ENCODE data around the gene DARS2.
"Not testable (repeated sequence)": the region's sequence is repeated elsewhere in the genome, so short reads cannot be mapped to it uniquely, and the experiment has no call there.

The DARS2 gene

DNA sequence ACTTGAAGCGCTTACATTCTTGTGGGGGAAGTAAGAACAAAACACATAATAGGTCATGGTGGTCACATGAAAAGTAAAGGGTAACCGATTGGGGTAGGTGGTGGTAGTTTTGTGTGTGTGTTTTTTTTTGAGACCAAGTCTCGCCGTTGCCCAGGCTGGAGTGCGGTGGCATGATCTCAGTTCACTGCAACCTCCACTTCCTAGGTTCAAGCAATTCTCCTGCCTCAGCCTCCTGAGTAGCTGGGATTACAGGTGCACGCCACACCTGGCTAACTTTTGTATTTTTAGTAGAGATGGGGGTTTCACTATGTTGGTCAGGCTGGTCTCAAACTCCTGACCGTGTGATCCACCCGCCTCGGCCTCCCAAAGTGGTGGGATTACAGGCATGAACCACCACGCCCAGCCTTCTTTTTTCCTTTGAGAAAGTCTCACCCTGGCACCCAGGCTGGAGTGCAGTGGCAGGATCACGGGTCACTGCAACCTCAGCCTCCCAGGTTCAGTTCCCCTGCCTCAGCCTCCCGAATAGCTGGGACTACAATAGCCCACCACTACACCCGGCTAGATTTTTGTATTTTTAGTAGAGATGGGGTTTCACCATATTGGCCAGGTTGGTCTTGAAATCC lies 37.8 kb downstream of the DARS2 start:
- DNase-seq: not testable (repeated sequence)

DNA sequence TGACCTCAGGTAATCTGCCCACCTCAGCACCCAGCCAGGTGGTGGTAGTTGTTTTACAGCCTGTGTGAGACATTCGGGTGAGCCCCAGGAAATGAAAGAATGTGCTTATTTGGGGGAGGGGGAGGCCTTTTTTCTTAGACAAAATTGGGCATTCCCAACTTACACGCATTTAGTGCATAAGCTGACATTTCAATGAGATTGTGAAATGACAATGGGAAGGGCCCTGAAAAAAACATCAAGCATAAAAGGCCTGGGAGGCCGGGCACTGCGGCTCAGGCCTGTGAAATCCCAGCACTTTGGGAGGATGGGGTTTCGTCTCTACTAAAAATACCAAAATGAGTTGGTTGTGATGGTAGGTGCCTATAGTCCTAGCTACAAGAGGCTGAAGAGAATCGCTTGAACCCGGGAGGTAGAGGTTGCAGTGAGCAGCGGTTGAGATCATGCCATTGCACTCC lies 38.3 kb downstream of the DARS2 start:
- DNase-seq: no peak

- DNase-seq: no peak
Observed at GRCh38 chr1:173863224-173864161, 39.0 kb downstream of the DARS2 start.

GRCh38 chr1:173864179-173864867 lies 39.9 kb downstream of the DARS2 start:
- no peak for DNase-seq

DNA sequence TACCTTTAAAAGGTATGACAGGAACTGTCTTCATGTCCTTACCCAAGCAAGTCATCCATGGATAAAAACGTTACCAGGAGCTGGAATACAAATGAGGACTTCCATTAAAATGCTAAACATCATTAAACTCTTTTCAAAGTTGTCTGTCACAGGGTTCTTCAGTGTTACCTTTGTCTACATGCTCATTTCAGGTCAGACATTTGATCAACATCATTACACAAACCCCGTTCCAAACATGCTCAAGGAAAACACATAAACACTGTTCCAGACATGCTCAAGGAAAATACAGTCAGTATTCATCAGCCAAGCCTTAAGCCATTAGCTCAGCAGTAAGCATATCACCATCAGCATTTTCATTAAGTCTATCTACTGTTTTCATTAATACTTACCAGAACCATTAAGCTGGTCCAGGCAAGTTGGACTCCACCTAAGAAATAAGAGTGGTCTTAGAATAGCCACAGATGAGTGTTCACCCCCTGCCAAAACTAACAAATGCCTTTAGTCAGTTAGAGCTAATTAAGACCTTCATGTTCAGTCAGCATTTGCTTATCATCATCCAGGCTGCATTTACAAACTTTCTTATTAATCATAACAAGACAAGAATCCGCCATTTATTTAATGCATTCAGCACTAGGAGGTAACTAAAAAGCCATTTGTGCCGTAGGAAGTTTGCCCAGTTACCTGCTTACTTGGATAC lies 41.1 kb downstream of the DARS2 start:
- no peak for DNase-seq

- DNase-seq: no peak
Observed at GRCh38 chr1:173866413-173867115, 42.1 kb downstream of the DARS2 start.

DNA sequence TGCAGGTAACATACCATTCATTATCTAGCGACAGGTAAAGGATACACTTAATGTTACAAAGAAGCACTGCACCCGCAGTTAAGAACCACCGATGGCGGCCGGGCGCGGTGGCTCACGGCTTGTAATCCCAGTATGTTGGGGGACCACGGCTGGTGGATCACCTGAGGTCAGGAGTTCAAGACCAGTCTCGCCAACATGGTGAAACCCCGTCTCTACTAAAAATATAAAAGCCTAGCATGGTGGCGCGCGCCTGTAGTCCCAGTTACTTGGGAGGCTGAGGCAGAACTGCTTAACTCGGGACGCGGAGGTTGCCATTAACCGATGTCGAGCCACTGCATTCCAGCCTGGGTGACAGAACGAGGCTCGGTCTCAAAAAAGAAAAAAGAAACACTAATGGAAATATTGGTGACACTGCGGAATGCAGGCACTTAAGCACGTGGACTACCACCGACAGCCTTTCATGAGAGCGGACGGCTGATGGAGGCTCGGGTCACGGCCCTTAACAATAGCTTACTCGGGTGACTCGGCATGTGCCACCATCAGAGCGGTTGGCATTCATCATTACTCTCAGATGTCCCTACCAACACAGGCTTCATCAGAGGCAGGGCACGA lies 42.8 kb downstream of the DARS2 start:
- DNase-seq: no peak

- peak; percentile 91 to 99 for DNase-seq
Observed at GRCh38 chr1:173867753-173868265, 43.3 kb downstream of the DARS2 start, which contains the start of gene GAS5. GAS5 (minus strand) TSS chr1:173867989.

GRCh38 chr1:173868266-173869020 lies 44.0 kb downstream of the DARS2 start, which contains the start of gene ZBTB37:
ZBTB37 (plus strand) TSS chr1:173868380; CDS start chr1:173870226, 1,846 bp downstream.
- peak; percentile 56 to 89 for DNase-seq

DNA sequence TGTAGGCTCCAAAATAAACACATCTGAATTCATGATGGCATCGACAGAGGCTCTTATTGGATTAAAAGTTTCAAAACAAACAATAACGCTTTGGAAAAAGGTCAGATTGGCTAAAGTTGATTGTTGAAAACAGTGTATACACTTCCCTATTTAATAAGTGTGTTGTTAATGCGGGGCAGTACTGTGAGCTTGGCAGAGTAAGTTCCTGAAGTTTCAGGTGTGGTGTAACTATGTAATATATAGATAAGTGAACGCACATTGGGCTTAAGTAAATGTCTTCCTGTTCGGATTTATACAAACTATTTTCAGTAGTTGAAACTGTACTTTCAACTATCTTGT lies 44.5 kb downstream of the DARS2 start:
- no peak for DNase-seq

DNA sequence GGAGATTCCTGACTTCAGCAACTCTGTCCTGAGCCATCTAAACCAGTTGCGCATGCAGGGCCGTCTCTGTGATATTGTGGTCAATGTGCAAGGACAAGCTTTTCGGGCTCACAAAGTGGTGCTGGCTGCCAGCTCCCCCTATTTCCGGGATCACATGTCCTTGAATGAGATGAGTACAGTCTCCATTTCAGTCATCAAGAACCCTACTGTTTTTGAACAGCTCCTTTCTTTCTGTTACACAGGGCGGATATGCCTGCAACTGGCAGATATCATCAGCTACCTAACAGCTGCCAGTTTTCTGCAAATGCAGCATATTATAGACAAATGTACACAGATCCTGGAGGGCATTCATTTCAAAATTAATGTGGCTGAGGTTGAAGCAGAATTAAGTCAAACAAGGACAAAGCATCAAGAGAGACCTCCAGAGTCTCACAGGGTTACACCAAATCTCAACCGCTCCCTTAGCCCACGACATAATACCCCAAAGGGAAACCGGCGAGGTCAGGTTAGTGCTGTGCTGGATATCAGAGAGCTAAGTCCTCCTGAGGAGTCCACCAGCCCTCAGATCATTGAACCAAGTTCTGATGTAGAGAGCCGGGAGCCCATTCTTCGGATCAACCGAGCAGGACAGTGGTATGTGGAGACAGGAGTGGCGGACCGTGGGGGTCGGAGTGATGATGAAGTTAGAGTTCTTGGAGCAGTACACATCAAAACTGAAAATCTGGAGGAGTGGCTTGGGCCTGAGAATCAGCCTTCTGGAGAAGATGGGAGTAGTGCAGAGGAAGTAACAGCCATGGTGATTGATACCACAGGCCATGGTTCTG lies 46.0 kb downstream of the DARS2 start:
- peak in 1 of 2 donors; percentile 46 for DNase-seq

- DNase-seq: no peak
Observed at GRCh38 chr1:173871091-173871490, 46.6 kb downstream of the DARS2 start.

- no peak for DNase-seq
Observed at GRCh38 chr1:173871500-173871899, 47.0 kb downstream of the DARS2 start.

DNA sequence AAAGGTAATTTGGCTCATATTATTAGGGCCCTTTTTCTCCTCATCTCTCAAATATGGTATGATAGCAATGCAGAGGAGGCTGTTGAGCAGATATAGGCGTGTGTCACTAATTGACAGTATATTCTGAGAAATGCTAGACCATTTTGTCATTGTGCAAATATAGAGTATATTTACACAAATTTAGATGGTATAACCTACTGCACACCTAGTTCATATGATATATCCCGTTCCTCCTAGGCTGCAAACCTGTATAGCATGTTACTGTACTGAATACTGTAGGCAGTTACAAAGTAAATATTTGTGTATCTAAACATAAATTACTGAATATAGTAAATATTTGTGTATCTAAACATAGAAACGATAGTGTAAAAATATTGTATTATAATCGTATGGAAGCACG lies 52.3 kb downstream of the DARS2 start:
- no peak for DNase-seq

DNA sequence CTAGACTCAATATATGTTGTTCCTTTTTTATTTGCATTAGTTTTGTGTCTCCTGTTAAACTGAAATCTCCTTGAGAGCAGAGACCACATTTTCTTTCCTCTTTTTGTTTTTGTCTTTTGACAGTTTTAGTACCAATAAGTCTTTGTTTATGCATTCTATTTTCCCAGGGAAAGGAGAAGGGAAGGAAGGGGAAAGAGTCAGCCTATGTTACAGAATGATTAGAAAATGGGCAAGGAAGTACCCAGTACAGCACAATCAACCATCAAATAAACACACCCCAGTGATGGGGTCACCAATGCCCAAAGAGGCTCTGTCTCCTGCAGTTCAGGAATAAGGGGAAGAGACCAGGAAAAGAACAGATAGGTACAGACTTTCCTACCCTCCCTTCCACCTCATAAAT lies 53.8 kb downstream of the DARS2 start:
- no peak for DNase-seq

DNA sequence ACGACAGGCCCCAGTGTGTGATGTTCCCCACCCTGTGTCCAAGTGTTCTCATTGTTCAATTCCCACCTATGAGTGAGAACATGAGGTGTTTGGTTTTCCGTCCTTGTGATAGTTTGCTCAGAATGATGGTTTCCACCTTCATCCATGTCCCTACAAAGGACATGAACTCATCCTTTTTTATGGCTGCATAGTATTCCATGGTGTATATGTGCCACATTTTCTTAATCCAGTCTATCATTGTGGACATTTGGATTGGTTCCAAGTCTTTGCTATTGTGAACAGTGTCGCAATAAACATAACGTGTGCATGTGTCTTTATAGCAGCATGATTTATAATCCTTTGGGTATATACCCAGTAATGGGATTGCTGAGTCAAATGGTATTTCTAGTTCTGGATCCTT lies 56.6 kb downstream of the DARS2 start:
- DNase-seq: not testable (repeated sequence)

DNA sequence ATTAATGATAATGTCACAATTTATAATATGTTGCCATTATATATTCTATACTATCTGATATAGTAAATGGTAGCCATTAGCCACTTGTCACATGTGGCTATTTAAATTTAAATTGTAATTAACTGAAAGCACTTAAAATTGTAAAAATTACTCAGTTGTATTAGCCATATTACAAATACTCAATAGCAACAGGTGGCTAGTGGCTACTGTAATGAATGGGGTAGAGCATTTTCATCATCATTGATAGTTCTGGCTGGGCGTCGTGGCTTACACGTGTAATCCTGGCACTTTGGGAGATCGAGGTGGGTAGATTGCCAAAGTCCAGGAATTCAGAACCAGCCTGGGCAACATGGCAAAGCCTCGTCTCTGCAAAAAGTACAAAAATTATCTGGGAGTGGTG lies 60.2 kb downstream of the DARS2 start:
- DNase-seq: no peak

- DNase-seq: no peak
Observed at GRCh38 chr1:173886746-173887611, 62.5 kb downstream of the DARS2 start.

DNA sequence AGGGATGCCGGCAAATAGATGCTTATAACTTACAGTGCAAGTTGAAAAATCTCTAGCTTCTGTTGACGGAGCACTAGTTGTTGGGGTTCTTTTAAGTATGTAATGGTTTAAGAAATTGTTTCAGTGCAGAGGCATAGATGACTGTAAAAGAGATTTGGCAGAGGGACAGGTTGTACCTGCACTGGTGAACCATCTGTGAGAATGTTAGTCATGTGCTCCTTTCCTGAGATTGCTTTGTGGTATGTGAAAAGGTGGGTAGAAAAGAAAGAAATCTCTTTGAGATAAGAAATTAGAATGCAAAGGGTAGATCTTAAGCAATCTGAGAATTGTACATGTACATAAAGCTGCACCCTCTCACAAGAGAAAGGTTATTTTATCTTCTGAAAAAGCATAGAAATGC lies 63.2 kb downstream of the DARS2 start:
- no peak for DNase-seq

All from bone marrow (tissue), 2 donors.